ENCODE measurements around the gene RACGAP1. TPM values are rescaled to one million over a fixed set of nuclear protein-coding genes. Genes with fewer than 3 reads are reported as not detected.

The RACGAP1 gene
- total and polyA plus RNA-seq, 2 of the 4 experiments (the other 2 are of a cell fraction): 37.9 to 110 TPM

DNA sequence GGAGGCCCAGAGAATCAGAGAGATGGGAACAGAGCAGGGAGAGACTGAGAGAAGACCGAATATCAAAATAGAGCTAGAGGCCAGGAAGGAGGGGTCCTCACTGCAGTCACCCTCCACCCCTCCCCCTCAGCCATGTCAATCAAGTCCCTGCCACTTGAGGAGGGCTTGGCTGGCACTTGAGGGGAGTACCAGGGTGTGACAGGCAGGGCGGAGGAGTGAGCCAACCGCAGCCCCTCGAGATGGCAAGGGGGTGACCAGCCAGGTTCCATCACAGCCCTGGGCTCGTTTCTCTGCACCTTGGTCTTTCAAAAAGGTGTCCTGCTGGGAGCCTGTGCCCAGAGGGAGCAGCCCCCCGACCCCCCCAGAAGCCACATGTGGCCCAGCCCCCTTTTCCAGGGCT is 59.5 kb downstream of the RACGAP1 start (continued):
- TF ChIP-seq, protein P1, sequence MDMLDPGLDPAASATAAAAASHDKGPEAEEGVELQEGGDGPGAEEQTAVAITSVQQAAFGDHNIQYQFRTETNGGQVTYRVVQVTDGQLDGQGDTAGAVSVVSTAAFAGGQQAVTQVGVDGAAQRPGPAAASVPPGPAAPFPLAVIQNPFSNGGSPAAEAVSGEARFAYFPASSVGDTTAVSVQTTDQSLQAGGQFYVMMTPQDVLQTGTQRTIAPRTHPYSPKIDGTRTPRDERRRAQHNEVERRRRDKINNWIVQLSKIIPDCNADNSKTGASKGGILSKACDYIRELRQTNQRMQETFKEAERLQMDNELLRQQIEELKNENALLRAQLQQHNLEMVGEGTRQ (IDR thresholded peaks at IDR 0.05; ENCODE audit: low read depth, low read length): no peak
- no peak for TF ChIP-seq RCOR1 (IDR thresholded peaks at IDR 0.05; ENCODE audit: insufficient replicate concordance, low read length)

- Histone ChIP-seq H2AK9ac (replicated peaks; ENCODE audit: low read depth, low read length, poor library complexity) (no peak overlapping the region), H3K18ac (ENCODE audit: low read depth, low read length) (no peak overlapping the region), H3K23ac (ENCODE audit: low read depth, low read length) (no peak overlapping the region), H4K8ac (ENCODE audit: low read depth in 2 of 2, low read length in 2 of 2) (no peak overlapping the region), H4K91ac (ENCODE audit: insufficient read depth, low read depth, low read length) (no peak overlapping the region), H4K20me1 (ENCODE audit: insufficient read depth, low read length) (no peaks in the 10 kb centered on the region), H2AK5ac (ENCODE audit: low read depth, low read length) (no peak overlapping the region), H3K79me1 (ENCODE audit: low read depth in 1 of 2, low read length in 2 of 2) (no peaks in the 10 kb centered on the region), H3K9me1 (ENCODE audit: insufficient read depth, low read length) (no peaks in the 10 kb centered on the region), H2BK15ac (ENCODE audit: low read depth, low read length) (no peak overlapping the region), H2BK5ac (ENCODE audit: low read depth, low read length, poor library complexity, severe bottlenecking) (no peak overlapping the region), H2BK20ac (ENCODE audit: low read depth, low read length) (no peak overlapping the region), H4K5ac (ENCODE audit: low read depth, low read length) (no peak overlapping the region), H3K9ac (ENCODE audit: low read depth, low read length) (no peak overlapping the region), H3K4ac (ENCODE audit: low read depth, low read length) (no peak overlapping the region), H3K27me3 (ENCODE audit: control insufficient read depth, insufficient read depth, low read length) (peaks cover 86% of the 10 kb centered on the region), H3K56ac (ENCODE audit: extremely low read depth, insufficient read depth, low read length) (no peak overlapping the region), H3K4me2 (ENCODE audit: low read depth, low read length) (no peak overlapping the region), H2BK120ac (ENCODE audit: low read depth, low read length) (no peak overlapping the region), H2AFZ (replicated peaks; ENCODE audit: low read length, poor library complexity) (no peak overlapping the region), H3K36me3 (ENCODE audit: control insufficient read depth, insufficient read depth, low read length) (no peaks in the 10 kb centered on the region), H3K4me1 (ENCODE audit: control insufficient read depth, insufficient read depth, low read length) (no peaks in the 10 kb centered on the region), H3K9me3 (ENCODE audit: control insufficient read depth, insufficient read depth, low read length) (no peaks in the 10 kb centered on the region), H3K4me3 (ENCODE audit: insufficient read depth, low read depth, low read length) (no peak overlapping the region), H3K27ac (ENCODE audit: insufficient read depth, low read length) (no peak overlapping the region), H3K14ac (replicated peaks; ENCODE audit: low read depth, low read length) (no peak overlapping the region)
- TF ChIP-seq FOS (IDR thresholded peaks at IDR 0.05; ENCODE audit: low read depth, low read length) (no peak), RFX5 (IDR thresholded peaks at IDR 0.05; ENCODE audit: low read depth, low read length) (no peak), CHD1 (IDR thresholded peaks at IDR 0.05; ENCODE audit: low read depth, low read length) (no peak), MXI1 (IDR thresholded peaks at IDR 0.05; ENCODE audit: borderline replicate concordance, low read depth, low read length) (no peak), RCOR1 (IDR thresholded peaks at IDR 0.05; ENCODE audit: insufficient replicate concordance, low read length) (no peak), BHLHE40 (IDR thresholded peaks at IDR 0.05; ENCODE audit: low read depth, low read length) (no peak), MAZ (IDR thresholded peaks at IDR 0.05; ENCODE audit: borderline replicate concordance, low read depth, low read length) (no peak), MAFK (IDR thresholded peaks at IDR 0.05; ENCODE audit: low read depth, low read length) (no peak)
- TF ChIP-seq, protein P2, sequence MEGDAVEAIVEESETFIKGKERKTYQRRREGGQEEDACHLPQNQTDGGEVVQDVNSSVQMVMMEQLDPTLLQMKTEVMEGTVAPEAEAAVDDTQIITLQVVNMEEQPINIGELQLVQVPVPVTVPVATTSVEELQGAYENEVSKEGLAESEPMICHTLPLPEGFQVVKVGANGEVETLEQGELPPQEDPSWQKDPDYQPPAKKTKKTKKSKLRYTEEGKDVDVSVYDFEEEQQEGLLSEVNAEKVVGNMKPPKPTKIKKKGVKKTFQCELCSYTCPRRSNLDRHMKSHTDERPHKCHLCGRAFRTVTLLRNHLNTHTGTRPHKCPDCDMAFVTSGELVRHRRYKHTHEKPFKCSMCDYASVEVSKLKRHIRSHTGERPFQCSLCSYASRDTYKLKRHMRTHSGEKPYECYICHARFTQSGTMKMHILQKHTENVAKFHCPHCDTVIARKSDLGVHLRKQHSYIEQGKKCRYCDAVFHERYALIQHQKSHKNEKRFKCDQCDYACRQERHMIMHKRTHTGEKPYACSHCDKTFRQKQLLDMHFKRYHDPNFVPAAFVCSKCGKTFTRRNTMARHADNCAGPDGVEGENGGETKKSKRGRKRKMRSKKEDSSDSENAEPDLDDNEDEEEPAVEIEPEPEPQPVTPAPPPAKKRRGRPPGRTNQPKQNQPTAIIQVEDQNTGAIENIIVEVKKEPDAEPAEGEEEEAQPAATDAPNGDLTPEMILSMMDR (conservative IDR thresholded peaks at IDR 0.05; ENCODE audit: low read depth, low read length): no peak
- dilution Hi-C loops (cut with HindIII; ENCODE audit: low sequenced_read_pairs, unreplicated experiment) (no loop called here), intact Hi-C loops (cut with micrococcal nuclease) (loop anchor here (10.0 kb wide), 1 partner anchor 210 kb away; no protein-coding TSS in a partner anchor), in situ Hi-C loops (cut with MboI; ENCODE audit: low sequenced_read_pairs) (loop anchor here (10.0 kb wide), 1 partner anchor 190 kb away; no protein-coding TSS in a partner anchor)
- no CpG with 5 or more reads among the region's 13 CpGs for WGBS, 2 experiments (ENCODE audit: extremely low coverage in 2 of 2, insufficient read length in 1 of 2)
- no TSS peak for BruUV-seq (replicated peaks)
- CTCF ChIA-PET: no interaction called here
- POLR2A ChIA-PET (ENCODE audit: unreplicated experiment): no interaction called here
- ATAC-seq (ENCODE audit: low read depth) (no peak), DNase-seq (no peak)
Measured at GRCh38 chr12:49964849-49965624, 60.3 kb downstream of the RACGAP1 start.

All from IMR-90 (cell line).